NT2/D1 (cell line): ENCODE data around the gene HACE1.

ENCODE experiments used
- SUZ12 ChIP-seq: IDR thresholded peaks from 2 replicates; pipeline ENCODE4 v1.6.1; 2011; ENCODE audit not compliant: insufficient read length, insufficient read depth; ENCODE audit errors: extremely low read depth
- YY1 ChIP-seq: IDR thresholded peaks from 2 replicates; pipeline ENCODE4 v1.6.1; 2011; ENCODE audit not compliant: insufficient read length, insufficient read depth
- ZNF274 ChIP-seq: IDR thresholded peaks from 2 replicates; pipeline ENCODE4 v1.6.1; 2011; ENCODE audit warnings: mild to moderate bottlenecking, low read depth, low read length

GRCh38 chr6:104679971-104680370 is 179.7 kb downstream of the HACE1 start:
- TF ChIP-seq SUZ12 (no peak), ZNF274 (no peak), YY1 (no peak)
